HepG2 (cell line): ENCODE measurements around the gene ARHGEF38. TPM values are rescaled to one million over a fixed set of nuclear protein-coding genes. Genes with fewer than 3 reads are reported as not detected.

Experiments
- ATAC-seq: fragments of 200-7000 bp; cut with Tn5 transposase; 3 replicates; pipeline ENCODE4 v1.9.1; 2020; ENCODE audit warnings: mild to moderate bottlenecking, moderate library complexity
- BruUV-seq: library from RNA; stranded (reverse); fragments of 400-500 nt; replicated peaks from 2 replicates; lab custom pipeline; 2021; lab: Mats Ljungman, UMichigan
- CTCF ChIA-PET: fragments of 300-600 bp; formaldehyde crosslinking; extraction: SDS; loops from one replicate; lab custom pipeline; 2021; ENCODE audit warnings: low total read pairs, inconsistent platforms, low intra/inter-chr PET ratio; lab: Yijun Ruan, JAX
- POLR2A ChIA-PET: fragments of 350-600 bp; sonication (Branson Sonifier 250); formaldehyde crosslinking; loops from one replicate; lab custom pipeline; 2020; ENCODE audit warnings: antibody characterized with exemption, inconsistent platforms; lab: Yijun Ruan, JAX
- DNase-seq: peaks from one replicate; pipeline ENCODE4 v3.0.0-alpha.2; 2015; ENCODE audit warnings: low spot score
- FAIRE-seq: peaks from 3 replicates; lab custom pipeline; 2011; peaks lifted over from hg19 to GRCh38; lab: Jason Lieb, UNC
- H2AFZ ChIP-seq: one replicate; pipeline ENCODE4 v1.6.1; 2011; ENCODE audit warnings: low read length, inconsistent platforms
- H3K27ac ChIP-seq: fragments of 300-600 bp; 3 replicates; pipeline ENCODE4 v1.8.0; 2011; ENCODE audit warnings: mixed run types, mild to moderate bottlenecking, mixed read lengths, low read length, inconsistent platforms; ENCODE audit not compliant: insufficient read depth; ENCODE audit errors: extremely low read length
- H3K27me3 ChIP-seq, 2 experiments: fragments of 200-600 bp in 1 of 2; 2 replicates in 1 of 2; 3 replicates in 1 of 2; pipeline versions ENCODE4 v1.6.0 to v1.8.0; 2011; ENCODE audit warnings: low read length in 2 of 2, mild to moderate bottlenecking in 2 of 2, moderate library complexity in 2 of 2, inconsistent platforms in 1 of 2; ENCODE audit not compliant: insufficient read depth in 2 of 2, control insufficient read depth in 1 of 2
- H3K36me3 ChIP-seq, 2 experiments: fragments of 200-600 bp in 1 of 2; replicated peaks in 1 of 2; 2 replicates in 1 of 2; 3 replicates in 1 of 2; pipeline versions ENCODE4 v1.5.1 to v1.8.0; 2011; ENCODE audit warnings: low read length in 2 of 2, inconsistent platforms in 1 of 2; ENCODE audit not compliant: insufficient read depth in 2 of 2, control insufficient read depth in 1 of 2
- H3K4me1 ChIP-seq: 2 replicates; pipeline ENCODE4 v1.5.1; 2012; ENCODE audit warnings: low read length, inconsistent platforms; ENCODE audit not compliant: insufficient read depth
- H3K4me2 ChIP-seq: 2 replicates; pipeline ENCODE4 v1.6.0; 2011; ENCODE audit warnings: low read depth, low read length, inconsistent platforms
- H3K4me3 ChIP-seq, 3 experiments: fragments of 200-600 bp in 1 of 3; sonication (generic), shearing (Covaris generic) in 1 of 3; replicated peaks in 1 of 3; 2 replicates each; pipeline ENCODE4 v1.5.1; 2011 to 2016; ENCODE audit warnings: low read length in 3 of 3, inconsistent platforms in 2 of 3, low read depth in 2 of 3, mild to moderate bottlenecking in 2 of 3, control low read depth in 1 of 3, mixed read lengths in 1 of 3; ENCODE audit not compliant: insufficient read depth in 1 of 3
- H3K79me2 ChIP-seq: one replicate; pipeline ENCODE4 v1.6.1; 2011; ENCODE audit warnings: low read length, inconsistent platforms; ENCODE audit not compliant: insufficient read depth
- H3K9ac ChIP-seq: 2 replicates; pipeline ENCODE4 v1.6.0; 2011; ENCODE audit warnings: mild to moderate bottlenecking, low read depth, low read length, inconsistent platforms; ENCODE audit not compliant: insufficient read depth
- H3K9me3 ChIP-seq: 2 replicates; pipeline ENCODE4 v1.5.1; 2012; ENCODE audit warnings: mild to moderate bottlenecking, low read length
- H4K20me1 ChIP-seq: 2 replicates; pipeline ENCODE4 v1.6.0; 2011; ENCODE audit warnings: inconsistent platforms, mild to moderate bottlenecking, low read length, moderate library complexity; ENCODE audit not compliant: insufficient read depth
- CREB1 ChIP-seq, 2 experiments: fragments of 450-650 bp in 1 of 2; IDR thresholded peaks; 2 replicates each; pipeline ENCODE4 v1.6.1; 2016 to 2017; ENCODE audit warnings: control low read depth in 1 of 2, mild to moderate bottlenecking in 1 of 2, missing compliant biosample characterization in 1 of 2, missing genetic modification characterization in 1 of 2
- EED ChIP-seq: sonication (generic); formaldehyde crosslinking; IDR thresholded peaks from 2 replicates; pipeline ENCODE4 v1.5.0; 2020; ENCODE audit warnings: mild to moderate bottlenecking, missing genetic modification reagents
- ZFP36L2 ChIP-seq: sonication (generic); formaldehyde crosslinking; IDR thresholded peaks from 2 replicates; pipeline ENCODE4 v1.4.0; 2020; ENCODE audit warnings: missing genetic modification reagents
- ZHX1 ChIP-seq: sonication (generic); formaldehyde crosslinking; IDR thresholded peaks from 2 replicates; pipeline ENCODE4 v1.8.1; 2022; ENCODE audit warnings: low read depth, mild to moderate bottlenecking, missing genetic modification reagents
- ZNF563 ChIP-seq: sonication (generic); formaldehyde crosslinking; IDR thresholded peaks from 2 replicates; pipeline ENCODE4 v1.8.0; 2022; ENCODE audit warnings: mild to moderate bottlenecking, moderate library complexity, missing genetic modification reagents
- ZNF652 ChIP-seq: IDR thresholded peaks from 2 replicates; pipeline ENCODE4 v1.6.1; 2016; ENCODE audit warnings: low read depth, borderline replicate concordance
- ZNF761 ChIP-seq: sonication (generic); formaldehyde crosslinking; conservative IDR thresholded peaks from 2 replicates; pipeline ENCODE4 v1.4.0; 2020; ENCODE audit warnings: mild to moderate bottlenecking, missing genetic modification reagents
- ZXDC ChIP-seq: sonication (generic); formaldehyde crosslinking; IDR thresholded peaks from 2 replicates; pipeline ENCODE4 v1.5.0; 2020; ENCODE audit warnings: mild to moderate bottlenecking, missing genetic modification reagents
- WGBS: methylation state at CpG from one replicate; pipeline ENCODE4 v1.1.6; 2017; ENCODE audit warnings: low lambda C conversion rate; 5-methylcytosine and 5-hydroxymethylcytosine counted together
- in situ Hi-C: cut with HindIII; loops from 2 replicates; pipeline ENCODE4 v1.10.0; 2017; ENCODE audit warnings: low pct_unique_long_range_greater_than_20kb; ENCODE audit not compliant: extremely low pct_ligation_motif_present
- intact Hi-C: fragments of 100-400 bp; cut with micrococcal nuclease; formaldehyde crosslinking; loops from one replicate; pipeline ENCODE4 v1.10.0; 2022; ENCODE audit not compliant: unreplicated experiment
- polyA plus RNA-seq, 8 experiments: library from polyadenylated mRNA; depleted of rRNA in 3 of 8; stranded (reverse) in 7 of 8; unstranded in 1 of 8; fragments of >200 nt; fragmentation: Illumina TruSeq in 4 of 8; extraction: Trizol in 4 of 8; gene quantifications; 2 replicates each; pipeline versions ENCODE4 v1.2.1 to v1.2.3, GENCODE V29; 2011 to 2016; ENCODE audit warnings: low read depth in 4 of 8, missing spikeins in 1 of 8, mixed read lengths in 1 of 8; ENCODE audit not compliant: insufficient read depth in 1 of 8
- total RNA-seq, 5 experiments: library from RNA; depleted of rRNA; stranded (reverse); fragments of >200 nt; fragmentation: Illumina TruSeq; extraction: Trizol; gene quantifications; 2 replicates each; pipeline ENCODE4 v1.2.3, GENCODE V29; 2016; ENCODE audit warnings: low read depth in 1 of 5
- TF ChIP-seq, protein P1 (sequence below): sonication (generic); formaldehyde crosslinking; IDR thresholded peaks from 2 replicates; pipeline ENCODE4 v1.4.0; 2020; ENCODE audit warnings: missing genetic modification reagents, borderline replicate concordance

The ARHGEF38 gene
- total and polyA plus RNA-seq, 2 of the 13 experiments (the other 11 are each of a cell fraction or from before 2014, with no cell fraction given): not detected

DNA sequence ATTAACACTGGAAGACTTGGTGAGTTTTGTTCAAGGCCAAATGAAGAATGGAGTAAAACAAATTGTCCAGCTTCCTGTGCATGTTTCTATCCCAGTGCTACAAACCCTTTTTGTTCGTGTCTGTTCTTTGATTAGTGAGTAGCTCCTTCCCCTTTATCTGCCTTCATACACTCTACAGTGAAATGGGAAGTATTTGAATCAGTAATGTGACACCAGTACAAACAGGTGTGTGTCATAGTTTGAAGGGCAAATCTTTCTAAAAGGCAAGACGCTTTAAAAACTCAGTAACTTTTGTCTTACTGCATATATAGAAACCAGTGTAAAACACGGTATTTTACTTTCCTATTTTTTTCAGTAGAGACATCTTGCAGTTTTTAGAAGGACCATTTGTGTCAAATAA, 5.9 kb downstream of the ARHGEF38 start (continued):
- TF ChIP-seq ZXDC (no peak), ZNF652 (CRISPR knock-in tag) (no peak), ZHX1 (CRISPR knock-in tag) (no peak)

DNA sequence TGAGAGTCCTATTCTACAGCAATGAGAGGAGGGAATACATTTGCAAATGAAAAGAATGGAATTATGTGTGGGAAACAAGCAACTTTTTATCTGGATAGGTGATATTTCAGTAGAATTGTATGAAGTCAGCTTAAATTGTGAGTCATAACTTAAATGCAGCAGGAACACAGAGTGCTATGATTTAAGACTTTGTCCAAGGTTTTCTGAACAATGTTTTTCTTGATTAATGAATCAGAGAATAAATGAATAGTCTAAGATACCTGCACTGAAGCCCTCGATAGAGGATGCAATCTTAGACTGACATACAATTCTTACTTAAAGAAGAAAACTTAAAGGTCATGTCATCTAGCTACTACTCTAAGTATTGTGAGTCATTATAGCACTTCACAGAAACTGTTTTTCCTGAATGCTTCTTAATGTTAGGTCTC, 8.0 kb downstream of the ARHGEF38 start:
- Histone ChIP-seq H3K4me3 (no peak overlapping the region), H3K27me3 (no peaks in the 10 kb centered on the region), H3K9me3 (no peaks in the 10 kb centered on the region), H2AFZ (no peak overlapping the region), H3K27ac (no peak overlapping the region), H3K36me3 (no peaks in the 10 kb centered on the region), H3K79me2 (no peaks in the 10 kb centered on the region), H3K4me1 (no peaks in the 10 kb centered on the region), H3K4me2 (no peak overlapping the region), H3K9ac (no peak overlapping the region), H4K20me1 (no peaks in the 10 kb centered on the region)
- FAIRE-seq (no peak), DNase-seq (no peak), ATAC-seq (no peak)
- ChIA-PET POLR2A (no interaction called here), CTCF (no interaction called here)
- BruUV-seq: no TSS peak
- intact Hi-C loops (no loop called here), in situ Hi-C loops (no loop called here)
- 0% methylated on average over 1 of the region's 1 CpG for WGBS
- TF ChIP-seq, protein P1, sequence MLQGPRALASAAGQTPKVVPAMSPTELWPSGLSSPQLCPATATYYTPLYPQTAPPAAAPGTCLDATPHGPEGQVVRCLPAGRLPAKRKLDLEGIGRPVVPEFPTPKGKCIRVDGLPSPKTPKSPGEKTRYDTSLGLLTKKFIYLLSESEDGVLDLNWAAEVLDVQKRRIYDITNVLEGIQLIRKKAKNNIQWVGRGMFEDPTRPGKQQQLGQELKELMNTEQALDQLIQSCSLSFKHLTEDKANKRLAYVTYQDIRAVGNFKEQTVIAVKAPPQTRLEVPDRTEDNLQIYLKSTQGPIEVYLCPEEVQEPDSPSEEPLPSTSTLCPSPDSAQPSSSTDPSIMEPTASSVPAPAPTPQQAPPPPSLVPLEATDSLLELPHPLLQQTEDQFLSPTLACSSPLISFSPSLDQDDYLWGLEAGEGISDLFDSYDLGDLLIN (CRISPR knock-in tag): no peak
- TF ChIP-seq EED (CRISPR knock-in tag) (no peak), ZFP36L2 (CRISPR knock-in tag) (no peak), ZNF761 (CRISPR knock-in tag) (no peak), ZNF563 (CRISPR knock-in tag) (no peak), CREB1 (IDR thresholded peaks at IDR 0.05) (no peak), CREB1 (CRISPR knock-in tag; IDR thresholded peaks at IDR 0.05) (no peak)
